ENCODE measurements around the gene KLK14. TPM values are rescaled to one million over a fixed set of nuclear protein-coding genes. Genes with fewer than 3 reads are reported as not detected.

KLK14 gene
- total and polyA plus RNA-seq, 2 experiments from 2014 or later = 0.42 TPM; not detected in 1

GRCh38 chr19:51123381-51123800 is 40.7 kb upstream of the KLK14 start:
- Histone ChIP-seq H3K79me2 (replicated peaks; ENCODE audit: insufficient read depth) (no peaks in the 10 kb centered on the region), H3K27ac (ENCODE audit: low read depth) (no peak overlapping the region), H3K4me1 (ENCODE audit: insufficient read depth) (no peaks in the 10 kb centered on the region), H3K36me3 (ENCODE audit: insufficient read depth) (no peaks in the 10 kb centered on the region), H3K9me2 (ENCODE audit: insufficient read depth) (no peaks in the 10 kb centered on the region), H2AFZ (no peak overlapping the region), H3K4me3 (no peak overlapping the region), H3F3A (replicated peaks; ENCODE audit: low read depth) (no peaks in the 10 kb centered on the region), H3K4me2 (no peak overlapping the region), H3K27me3 (ENCODE audit: insufficient read depth) (no peaks in the 10 kb centered on the region), H4K20me1 (replicated peaks; ENCODE audit: insufficient read depth) (no peaks in the 10 kb centered on the region)
- DNase-seq (ENCODE audit: low spot score) = no peak
- Mint-ChIP-seq H3K9me3 (no peaks in the 10 kb centered on the region; the same call in 1 of the 3 replicates), H3K36me3 (ENCODE audit: low read depth) (no peaks in the 10 kb centered on the region; the same call in 2 of the 3 replicates), H3K4me3 (no peak overlapping the region), H3K27me3 (ENCODE audit: insufficient read depth, low read depth, poor library complexity) (peaks cover 20% of the 10 kb centered on the region), H3K4me1 (peaks cover 4% of the 10 kb centered on the region; the same call in 2 of the 3 replicates), H3K27ac (no peak overlapping the region)
- ATAC-seq = no peak
- no peak for TF ChIP-seq POLR2AphosphoS5 (IDR thresholded peaks at IDR 0.05; ENCODE audit: low read depth)
- TF ChIP-seq ZNF462 (CRISPR knock-in tag; IDR thresholded peaks at IDR 0.05) = no peak
- TF ChIP-seq CTCF (conservative IDR thresholded peaks at IDR 0.05; ENCODE audit: low read depth in 2 of 2) = no peak
- TF ChIP-seq CREB1 (CRISPR knock-in tag; IDR thresholded peaks at IDR 0.05; ENCODE audit: low read depth) = no peak
- TF ChIP-seq EZH2 (IDR thresholded peaks at IDR 0.05; ENCODE audit: low read depth, unreplicated experiment) = no peak
- TF ChIP-seq REST (IDR thresholded peaks at IDR 0.05; ENCODE audit: unreplicated experiment) = no peak
- no peak for TF ChIP-seq ZNF331 (CRISPR knock-in tag; IDR thresholded peaks at IDR 0.05; ENCODE audit: low read depth)
- TF ChIP-seq STAT1 (IDR thresholded peaks at IDR 0.05; ENCODE audit: unreplicated experiment) = no peak
